Non-pigmented ciliary epithelial cell (primary cell): Measurements from ENCODE around the gene RCL1.

ENCODE experiments used
- DNase-seq: peaks from one replicate; pipeline ENCODE4 v3.0.0-alpha.2; 2010; ENCODE audit warnings: low read depth

The RCL1 gene

DNA sequence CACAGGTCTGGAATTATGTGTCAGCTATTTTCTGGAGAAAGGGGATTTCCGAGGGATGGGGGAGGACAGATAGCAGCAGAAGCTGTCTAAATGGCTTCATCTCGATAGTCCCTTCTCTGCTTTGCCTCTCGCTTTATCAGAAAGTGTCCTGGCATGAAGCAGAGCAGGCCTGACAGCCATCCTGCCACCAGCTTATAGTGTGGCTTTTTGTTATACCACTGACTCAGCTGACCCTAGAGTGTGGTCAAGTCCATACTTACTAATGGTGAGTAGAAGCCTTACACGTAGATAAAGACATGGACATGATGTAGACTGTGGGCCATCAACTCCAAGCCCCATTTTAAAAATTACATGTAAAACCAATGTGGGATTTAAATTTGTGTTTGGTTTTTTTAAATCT is 50.0 kb downstream of the RCL1 start:
- no peak for DNase-seq

DNA sequence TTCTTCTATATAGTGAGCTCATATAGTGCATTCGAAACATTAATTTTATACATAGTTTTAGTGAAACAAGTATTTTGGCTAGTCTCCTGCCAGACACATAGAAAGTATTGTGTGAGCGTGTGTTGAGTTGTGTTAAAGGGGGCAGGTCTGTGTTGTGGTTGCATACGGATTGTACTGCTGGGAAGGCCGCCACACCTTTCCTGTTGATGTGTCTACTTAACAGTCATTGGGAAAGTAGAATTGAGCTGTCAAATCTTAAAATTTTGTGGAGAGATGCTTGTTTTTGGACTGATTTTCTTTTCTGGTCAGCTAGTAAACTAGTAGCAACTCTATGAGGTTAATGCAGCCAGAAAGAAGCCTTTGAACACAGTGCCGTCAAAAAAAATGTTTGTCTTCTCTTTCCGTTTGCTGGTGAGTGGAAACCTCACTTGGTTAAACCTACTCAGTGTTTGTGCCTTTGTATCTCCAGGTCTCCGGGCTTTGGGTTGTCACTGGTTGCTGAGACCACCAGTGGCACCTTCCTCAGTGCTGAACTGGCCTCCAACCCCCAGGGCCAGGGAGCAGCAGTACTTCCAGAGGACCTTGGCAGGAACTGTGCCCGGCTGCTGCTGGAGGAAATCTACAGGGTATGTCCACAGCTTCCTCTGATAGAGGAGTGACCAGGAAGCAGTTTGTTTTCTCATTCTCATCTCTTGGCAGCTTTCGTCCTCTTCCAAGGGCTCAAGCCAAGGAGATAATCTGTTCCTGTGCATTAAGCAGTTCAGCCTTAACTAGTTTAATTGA is 51.5 kb downstream of the RCL1 start:
- no peak for DNase-seq

DNA sequence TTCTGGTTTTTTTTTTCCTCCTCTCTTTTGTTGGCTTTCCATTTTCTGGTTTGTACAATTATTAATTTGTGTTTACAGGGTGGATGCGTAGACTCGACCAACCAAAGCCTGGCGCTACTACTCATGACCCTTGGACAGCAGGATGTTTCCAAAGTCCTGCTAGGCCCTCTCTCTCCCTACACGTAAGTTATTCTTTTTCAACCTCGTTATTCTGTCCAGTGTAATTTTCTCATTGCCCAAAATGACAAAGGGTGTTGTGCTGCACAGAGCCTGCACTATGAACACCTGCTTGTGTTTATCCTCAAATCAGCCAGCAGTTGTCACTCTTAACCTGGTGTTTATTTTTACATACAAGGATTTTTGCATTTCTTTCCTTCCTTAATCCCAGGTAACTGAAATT is 56.6 kb downstream of the RCL1 start:
- DNase-seq = no peak

DNA sequence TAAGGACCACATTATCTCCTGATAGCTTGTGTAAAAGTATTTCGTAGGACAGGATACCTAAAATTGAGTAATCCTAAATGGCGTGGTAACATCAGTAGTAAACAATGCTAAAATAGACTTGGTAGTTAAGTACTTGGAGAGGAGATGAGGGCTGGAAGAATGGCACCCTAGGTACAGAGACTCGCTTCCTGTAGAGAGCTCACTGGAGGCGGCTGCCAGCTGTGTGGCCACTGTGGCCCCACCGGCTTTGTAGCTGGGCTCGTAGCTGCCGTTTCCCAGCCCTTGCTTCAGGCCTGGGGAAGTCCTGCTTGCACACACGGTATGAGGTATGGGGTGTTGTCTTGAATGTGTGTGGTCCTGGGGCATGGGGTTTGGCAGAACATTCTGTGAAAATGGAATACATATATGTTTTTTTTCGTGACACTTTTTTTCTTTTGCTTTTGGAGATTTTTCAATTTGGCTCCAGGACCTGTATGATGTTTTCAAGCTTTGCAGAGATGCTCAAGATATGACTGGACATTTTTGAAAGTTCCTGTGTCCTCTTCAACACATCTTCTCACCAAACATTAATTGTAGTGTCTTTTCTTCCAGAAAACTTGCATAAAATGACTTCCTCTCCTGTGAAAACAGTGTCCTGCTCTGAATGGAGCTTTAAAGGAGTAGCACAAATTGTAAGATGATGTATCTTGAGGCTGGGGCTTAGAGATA is 58.0 kb downstream of the RCL1 start:
- DNase-seq = no peak

DNA sequence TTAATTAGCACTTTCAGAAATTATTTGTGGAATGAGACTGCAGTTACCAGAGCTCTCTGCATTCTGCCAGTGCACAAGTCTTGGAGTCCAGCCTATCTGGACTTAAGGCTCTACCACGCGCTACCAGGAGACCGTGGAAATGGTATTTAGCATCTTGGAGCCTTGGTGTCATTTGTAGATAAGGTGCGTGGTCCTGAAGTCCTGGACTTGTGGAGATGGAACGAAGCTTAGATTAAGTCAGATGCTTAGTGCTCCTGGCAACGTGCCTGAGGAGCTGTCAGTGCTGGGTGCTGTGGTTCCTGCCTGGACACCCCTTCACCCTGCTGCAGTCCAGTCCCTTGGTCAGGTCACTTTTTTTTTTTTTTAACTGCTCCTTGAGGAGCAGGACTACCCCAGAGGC is 59.7 kb downstream of the RCL1 start:
- no peak for DNase-seq

DNA sequence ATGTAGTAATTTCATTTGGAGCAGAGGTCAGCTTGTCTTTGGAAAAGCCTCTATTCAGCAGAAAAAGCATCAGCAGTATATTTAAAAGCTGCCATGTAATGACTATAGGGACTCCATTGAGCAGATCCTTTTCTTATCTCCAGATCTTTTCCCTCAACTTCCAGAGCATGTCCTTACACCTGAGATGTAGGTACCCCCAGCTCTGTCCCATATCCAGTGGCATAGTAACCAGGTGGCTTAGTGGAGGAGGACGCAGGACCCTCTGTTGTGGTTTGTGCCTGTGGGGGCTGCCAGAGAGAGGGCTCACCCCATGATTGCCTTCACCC is 61.5 kb downstream of the RCL1 start:
- no peak for DNase-seq

DNA sequence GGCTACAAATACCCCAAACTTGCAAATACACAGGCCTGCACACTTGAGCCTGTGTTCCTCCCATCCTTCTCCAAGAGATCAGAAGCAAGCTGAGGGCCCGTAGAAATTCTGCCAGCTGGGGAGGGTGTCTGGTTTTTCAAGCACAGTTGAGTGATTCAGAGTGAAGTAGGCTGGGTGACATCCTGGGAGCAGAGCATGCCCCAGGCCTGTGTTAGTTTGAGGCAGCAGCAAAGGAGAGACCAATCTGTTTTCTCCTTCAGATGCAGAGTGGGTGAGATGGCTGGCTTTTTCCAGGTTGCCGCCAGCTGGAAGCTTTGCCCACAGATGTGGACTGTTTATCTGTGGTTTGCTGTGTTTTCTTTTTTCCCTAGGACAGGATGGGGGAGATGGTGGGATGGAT is 63.1 kb downstream of the RCL1 start:
- DNase-seq = peak; percentile 32

DNA sequence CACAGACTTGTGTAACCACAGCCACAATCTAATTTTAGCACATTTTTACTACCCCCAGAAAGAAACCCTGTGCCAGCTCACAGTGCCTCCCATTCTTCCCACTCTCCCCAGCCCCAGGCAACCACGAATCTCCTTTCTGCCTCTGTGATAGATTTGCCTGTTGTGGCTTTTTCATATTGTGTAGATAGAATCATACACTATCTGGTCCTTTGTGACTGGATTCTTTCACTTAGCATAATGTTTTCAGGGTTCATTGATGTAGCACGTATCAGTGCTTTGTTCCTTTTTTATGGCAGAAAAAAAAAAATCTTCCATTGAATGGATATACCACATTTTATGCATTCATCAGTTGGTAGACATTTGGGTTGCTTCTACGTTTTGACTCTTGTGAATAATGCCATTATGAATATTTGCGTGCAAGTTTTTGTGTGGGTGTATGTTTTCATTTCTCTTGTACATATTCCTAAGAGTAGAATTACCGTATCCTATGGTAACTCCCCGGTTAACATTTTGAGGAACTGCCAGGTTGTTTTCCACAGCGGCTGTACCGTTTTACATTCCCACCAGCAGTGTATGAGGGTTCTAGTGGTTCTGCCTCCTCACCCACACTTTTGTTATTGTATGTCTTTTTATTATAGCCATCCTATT is 64.5 kb downstream of the RCL1 start:
- DNase-seq = no peak

DNA sequence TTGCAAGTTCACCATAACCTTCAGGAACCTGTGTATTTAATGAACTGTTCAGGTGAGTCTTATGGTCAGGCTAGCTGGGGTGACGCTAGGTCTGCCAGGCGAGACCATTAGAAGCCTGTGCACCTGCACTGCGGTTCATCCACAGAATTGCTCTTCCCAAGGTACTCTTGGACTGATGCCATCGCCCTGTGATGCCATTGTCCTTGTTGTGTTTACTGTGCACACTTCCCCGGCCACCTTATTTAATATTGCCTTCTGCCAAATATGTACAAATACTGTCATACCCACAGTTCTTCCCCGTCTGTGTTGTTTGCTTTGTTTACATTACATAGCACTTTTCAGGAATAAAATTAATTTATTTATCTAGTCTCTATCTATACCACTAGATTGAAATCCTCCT is 66.3 kb downstream of the RCL1 start:
- DNase-seq = no peak

DNA sequence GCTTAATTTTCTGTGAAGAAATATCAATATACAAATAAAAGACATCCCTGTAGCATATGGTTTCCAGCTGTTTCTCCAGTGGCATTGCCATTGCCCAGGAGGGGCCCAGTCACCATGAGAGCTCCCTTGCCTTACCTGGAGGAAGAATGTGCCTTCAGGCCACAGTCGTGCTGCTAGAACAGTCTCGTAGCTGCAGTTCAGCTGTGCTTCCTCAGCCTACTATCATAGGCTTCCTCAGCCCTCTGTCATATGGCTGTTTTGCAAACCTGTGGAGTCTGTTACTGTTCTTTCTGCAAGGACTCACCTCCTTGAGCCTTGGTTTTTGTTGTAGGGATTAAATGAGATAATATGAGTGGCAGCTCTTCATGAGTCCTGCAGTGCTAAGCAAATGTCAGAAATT is 67.6 kb downstream of the RCL1 start:
- DNase-seq = no peak

DNA sequence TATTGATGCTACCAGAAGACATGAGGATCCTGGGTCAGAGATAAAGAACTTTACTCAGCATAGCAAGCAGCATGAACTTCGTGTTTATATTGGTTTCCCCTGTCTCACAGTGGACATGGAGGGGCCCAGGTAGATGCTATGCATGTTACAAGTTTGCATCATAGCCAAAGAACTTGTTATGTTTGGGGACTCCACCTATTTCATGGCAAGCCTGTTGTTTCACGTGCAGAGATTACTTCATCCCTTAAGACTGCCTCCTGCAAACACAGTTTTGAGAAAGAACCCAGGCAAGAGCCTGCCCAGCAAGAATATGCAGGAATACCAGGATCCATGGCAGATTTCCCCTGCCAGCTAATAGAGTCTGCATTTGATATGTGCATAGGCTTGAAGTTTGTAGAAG is 68.4 kb downstream of the RCL1 start:
- DNase-seq = no peak

DNA sequence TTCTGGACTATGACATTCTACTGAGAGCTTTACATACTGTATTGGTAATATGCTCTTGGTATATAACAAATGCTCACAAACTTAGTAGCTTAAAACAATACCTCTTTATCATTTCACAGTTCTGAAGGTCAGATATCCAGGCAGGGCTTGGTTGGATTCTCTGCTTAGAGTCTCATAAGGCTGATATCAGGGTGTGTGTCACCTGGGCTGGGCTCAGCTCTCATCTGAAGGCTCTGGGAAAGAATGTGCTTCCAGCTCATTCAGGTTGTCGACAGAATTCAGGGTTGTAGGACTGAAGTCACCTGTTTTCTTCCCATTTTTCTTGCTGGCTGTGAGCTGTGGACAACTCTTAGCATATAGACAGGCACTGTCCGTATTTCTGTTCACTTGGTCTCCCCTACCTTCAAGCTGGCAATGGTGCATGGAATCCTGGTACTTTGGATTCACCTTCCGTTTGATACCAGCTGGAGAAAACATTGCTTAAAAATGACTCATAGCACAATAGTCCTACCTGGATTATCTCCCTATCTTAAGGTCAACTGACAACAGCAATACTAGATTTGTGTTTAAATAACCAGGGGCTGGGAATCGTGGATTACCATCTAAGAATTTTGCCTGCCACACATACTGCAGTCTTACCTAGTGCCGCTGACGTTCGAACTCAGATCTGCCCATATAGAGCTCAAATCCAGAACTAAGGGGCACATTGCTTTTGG is 69.2 kb downstream of the RCL1 start:
- DNase-seq = no peak

DNA sequence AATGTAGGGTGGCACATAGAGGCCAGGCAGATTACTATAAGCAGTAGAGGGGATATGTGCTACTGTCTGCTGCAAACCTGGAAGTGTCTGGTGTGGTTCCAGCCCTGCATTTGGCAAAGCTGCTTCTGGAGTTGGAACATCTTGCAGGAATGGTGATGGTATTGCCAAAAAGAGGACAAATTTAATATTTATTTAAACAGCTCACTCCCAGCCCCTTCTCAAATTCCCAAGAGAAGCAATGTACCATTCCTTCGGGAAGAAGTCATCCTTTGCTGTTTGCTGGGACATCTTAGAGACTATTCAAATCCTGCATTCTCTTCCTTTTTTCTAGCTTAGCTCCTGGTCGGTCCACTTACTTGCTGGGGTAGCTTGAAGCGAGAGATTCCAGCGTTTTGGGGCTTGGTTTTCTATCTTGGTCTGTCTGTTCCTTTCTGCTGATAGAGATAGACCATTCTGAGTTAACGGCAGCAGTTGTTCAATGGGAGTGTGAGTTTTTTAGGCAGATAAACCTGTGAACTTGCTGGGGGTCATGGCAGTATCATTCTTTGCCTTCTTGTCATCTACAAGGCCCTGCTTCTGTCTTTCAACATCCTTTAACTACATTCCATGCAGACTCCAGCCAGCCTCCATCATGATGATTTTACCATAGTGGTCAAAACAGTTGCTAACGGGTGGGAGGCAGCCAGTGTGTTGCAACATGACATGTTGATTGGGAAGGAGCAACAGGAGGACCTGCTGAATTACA is 69.9 kb downstream of the RCL1 start:
- DNase-seq = no peak

DNA sequence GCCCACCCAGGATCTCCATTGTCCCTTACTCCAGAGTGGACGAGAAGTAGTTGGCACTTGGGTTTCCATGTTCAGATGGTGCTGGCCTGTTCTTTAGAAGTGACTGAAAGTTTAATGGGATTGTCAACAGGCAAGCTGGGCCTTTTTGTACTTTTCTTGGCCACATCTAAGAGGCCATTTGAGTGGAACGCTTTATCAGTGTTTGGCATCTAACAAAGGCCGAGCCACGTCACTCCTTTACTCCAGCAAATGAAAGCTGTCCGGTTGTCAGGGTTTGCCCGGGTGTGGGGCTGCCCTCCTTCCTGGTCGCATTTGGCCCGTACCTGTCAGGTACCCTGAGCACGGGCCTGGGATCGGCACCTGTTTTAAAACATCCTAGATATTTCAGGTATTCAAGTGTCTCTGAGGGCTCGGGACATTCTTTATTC is 71.5 kb downstream of the RCL1 start:
- no peak for DNase-seq

DNA sequence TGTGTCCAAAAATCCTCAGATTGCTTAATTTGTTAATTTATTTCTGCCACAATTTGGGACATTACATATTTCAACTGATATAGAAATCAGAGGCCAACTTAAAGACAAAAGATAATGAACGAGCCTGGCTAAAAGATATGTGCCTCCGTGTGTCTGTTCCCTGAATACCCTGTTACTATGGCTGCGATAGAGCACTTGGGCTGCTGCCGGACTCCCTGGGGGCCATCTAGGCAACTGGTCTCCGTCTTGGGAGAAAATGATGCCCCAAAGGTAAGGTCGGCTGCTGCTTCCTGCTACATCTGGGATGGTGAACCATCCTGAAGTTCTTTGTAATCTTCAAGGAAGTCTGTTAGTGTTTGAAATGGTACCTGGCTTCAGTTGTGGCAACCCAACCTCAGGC is 72.0 kb downstream of the RCL1 start:
- no peak for DNase-seq

DNA sequence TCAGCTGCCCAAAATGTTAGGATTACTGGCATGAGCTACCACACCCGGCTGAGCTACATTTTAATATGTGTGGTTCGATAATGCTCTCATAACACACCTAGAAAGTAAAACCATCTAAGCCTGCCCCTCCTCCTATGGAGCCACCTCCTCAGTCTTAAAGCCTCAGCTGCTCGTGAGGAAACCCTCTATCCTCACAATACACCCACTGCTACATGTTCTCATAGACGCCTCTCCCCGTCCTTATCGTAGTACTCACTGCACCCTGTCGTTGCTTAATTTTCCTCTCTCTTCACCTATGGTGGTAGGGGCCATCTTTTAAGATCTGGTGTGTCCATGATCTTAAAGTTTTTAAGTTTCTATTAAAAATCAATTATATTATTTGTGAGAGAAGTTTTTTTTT is 72.9 kb downstream of the RCL1 start:
- no peak for DNase-seq

DNA sequence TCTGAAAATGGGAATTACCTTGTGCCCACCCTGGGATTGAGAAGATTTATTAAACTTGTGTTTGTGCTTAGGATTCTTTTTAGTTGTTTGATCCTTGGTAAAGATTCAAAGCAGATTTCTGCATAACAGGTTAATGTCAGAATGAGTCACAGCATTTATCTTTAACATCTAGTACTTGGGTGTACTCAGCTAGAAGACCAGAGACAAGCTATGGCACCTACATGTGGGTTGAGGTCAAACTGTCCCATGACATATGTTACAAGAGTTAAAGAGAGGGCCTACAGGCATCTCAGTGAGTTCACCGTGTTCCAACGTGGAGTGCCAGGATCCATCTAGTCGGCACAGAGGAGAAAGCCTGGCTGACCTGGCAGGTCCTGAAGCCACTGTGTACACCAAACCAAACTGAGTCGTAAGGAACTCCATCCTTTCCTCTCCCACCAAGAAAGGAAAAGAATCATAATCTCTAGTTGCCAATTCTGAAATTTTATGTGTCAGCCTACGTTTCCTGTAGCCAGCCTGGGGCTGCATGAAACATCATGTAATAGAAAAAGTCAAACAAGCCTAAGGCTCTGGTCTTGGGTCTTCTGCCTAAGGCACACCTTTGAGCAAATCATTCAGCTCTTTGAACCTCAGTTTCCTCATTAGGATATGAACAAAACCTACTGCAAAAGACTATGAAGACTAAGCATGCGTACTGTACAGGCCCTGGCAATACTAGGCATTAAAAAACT is 73.7 kb downstream of the RCL1 start:
- no peak for DNase-seq

DNA sequence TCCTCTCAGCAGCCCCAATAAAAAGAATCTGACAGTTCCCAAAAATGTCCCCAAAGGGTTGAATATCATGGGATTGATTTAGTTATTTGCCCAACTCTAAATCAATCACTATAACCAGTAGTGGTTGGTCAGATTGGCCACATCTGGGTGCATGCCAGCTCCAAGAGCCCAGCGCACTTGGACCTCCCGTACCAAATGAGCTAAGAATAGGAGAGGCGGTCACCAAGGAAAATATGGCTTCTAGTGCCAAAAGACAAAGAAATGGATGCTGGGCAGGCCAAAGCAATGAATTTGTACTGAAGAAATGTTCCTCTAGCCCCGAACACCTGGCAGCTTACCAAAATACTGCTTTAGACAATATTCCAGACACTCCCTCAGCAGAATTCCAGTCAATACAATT is 80.3 kb downstream of the RCL1 start:
- DNase-seq = no peak

DNA sequence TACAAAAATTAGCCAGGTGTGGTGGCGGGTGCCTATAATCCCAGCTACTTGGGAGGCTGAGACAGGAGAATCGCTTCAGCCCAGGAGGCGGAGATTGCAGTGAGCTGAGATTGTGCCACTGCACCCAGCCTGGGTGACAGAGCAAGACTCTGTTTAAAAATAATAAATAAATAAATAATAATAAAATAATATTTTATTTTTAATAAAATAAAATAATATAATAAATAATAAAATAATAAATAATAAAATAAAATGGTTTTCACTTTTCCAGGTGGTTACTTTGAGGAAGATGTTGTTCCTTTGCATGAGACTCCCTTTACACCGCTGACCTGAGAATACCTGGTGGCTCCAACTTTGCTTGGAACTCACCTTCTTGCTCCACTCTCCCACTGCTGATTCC is 82.8 kb downstream of the RCL1 start:
- DNase-seq = no peak

DNA sequence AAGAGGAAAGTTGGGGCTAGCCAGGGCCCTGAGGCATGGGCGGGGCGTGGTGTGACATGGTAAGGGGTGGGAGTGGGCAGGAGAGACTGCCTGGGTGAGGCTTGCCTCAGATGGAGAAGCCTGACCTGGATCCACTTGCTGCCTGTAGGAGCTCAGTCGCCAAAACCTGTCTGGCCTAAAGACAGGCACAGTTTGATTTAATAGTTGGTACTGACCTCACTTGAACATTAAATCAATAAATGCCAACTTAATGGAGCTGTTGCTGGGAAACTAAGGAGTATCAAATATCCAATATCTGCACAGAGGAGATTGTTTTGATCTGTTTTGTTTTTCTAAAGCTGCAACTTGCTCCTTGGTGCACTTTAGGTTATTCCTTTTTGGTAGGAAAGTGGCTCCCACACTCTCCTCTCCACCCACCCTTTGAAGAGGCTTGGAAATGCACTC is 86.4 kb downstream of the RCL1 start:
- DNase-seq = no peak

DNA sequence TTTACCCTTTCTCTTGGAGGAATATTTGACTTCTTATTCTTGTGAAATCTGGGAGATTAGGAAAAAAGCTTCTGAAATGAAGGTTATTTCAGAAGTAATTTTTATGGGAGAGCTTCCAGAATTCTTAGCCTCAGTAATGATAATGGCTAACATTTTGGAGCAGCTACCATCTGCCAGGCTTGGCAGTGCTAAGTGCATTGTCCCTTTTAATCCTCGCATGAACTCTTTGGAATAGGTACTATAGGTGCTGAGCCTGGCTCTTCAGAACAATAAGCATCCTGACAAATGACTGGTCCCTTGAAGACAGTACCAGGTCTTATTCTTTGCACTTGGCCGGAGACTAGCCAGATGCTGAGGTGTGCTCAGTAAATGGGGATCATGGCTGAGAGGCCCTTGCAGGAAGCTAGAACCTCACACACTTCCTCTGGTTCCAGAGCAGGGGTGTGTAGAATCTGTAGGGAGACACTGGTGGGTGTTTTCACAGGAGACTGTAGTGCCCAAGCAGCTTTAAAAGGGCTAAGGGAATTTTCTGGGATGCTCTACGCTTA is 90.7 kb downstream of the RCL1 start:
- DNase-seq = no peak
